HG03159 (cell line): ENCODE results near the gene HNRNPUL1.

Source experiments
- ATAC-seq: cut with Tn5 transposase; IDR thresholded peaks from one replicate; pipeline ENCODE4 v1.9.1; 2021; ENCODE audit warnings: mild to moderate bottlenecking, moderate library complexity; ENCODE audit not compliant: unreplicated experiment

HNRNPUL1 gene

DNA sequence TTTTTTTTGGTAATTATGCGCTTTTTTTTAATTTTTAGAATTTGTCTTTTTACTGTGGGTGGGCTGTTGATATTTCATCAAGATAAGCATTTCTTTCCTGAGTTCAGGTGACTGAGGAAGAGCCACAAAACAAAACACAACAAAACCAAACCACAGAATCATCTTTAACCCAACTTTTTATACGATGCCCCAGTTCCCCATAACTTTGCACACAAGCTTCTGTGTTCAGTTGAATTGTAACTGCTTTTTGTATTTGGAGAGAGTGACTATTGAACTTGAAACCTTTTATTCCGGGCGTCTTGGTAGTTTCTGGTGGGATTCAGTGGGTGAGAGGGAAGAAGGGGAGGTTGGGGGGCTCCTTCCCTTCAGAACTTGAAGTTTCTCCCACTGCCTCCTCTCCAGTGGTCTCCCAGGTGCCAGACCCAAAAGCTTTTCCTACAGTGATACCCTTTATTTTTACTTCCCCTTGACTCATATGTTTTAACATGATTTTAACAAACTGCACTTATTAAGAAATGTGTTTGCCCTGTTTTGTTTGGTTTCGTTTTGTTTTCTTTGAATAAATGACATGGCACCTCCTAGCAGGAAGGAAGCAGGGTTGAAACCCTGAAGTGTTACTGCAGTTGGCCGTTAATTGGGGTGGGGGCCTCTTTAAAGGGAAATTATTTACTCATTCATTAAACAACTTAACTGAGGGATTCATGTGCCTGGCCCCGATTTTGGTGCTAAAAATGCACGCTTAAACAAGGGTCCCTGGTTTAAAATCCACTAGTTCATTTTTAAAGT lies 43.1 kb downstream of the HNRNPUL1 start:
- ATAC-seq: no peak

DNA sequence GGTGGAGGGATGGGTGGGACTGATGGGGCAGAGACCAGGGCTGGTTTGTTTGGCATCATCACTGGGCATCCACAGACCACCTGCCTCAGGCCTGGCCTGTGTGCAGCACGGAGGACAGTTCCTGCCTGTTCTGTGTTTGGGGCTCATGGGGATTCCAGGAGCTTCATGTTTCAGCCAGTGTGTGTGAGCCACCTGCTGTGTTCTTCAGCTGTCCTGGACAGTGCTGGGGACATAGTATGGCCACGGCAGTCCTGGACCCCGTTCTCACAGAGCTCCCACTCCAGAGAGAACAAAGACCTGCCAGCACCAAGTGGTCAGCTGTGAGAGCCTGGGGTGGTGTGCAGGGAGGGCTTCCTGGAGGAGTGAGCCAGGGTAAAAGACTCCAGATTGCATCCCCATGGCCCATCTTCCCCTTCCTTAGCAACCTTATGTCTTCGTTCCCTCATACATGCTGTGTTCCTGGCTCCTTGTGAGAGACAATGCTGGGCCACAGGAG lies 43.8 kb downstream of the HNRNPUL1 start:
- ATAC-seq: no peak

DNA sequence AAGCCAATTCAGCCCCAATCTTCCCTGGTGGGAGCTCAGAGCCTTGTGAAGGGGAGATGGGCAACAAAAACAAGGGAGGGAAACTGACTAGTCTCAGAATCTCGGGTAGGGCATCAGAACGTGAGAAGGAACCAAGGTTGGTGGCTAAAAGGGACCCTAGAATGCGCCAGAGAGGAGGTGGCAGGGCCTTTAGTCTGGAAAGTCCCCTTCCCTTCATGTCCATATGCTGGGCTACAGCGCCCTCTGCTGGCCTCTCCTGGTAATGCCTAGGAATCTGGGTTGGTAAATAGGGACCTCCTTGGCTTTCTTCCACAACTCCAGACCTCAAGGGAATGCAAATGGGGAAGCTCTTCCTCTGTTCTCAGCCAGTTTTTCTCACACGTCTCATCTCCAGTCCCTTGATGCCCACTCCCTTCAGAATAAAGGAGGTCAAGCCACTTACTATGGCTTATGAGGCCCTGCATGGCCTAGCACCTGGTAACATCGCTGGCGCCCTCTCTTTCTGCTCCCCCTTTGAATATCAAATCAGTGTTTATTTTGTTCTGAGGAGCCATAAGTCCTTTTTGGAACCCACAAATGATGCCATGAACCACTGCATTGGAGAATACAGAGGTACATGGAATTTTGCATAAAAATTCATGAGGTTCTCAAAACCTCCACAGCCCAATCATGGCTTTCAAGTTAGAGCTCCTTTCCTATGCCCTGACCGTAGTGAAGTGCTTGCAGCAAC lies 44.4 kb downstream of the HNRNPUL1 start:
- no peak for ATAC-seq

DNA sequence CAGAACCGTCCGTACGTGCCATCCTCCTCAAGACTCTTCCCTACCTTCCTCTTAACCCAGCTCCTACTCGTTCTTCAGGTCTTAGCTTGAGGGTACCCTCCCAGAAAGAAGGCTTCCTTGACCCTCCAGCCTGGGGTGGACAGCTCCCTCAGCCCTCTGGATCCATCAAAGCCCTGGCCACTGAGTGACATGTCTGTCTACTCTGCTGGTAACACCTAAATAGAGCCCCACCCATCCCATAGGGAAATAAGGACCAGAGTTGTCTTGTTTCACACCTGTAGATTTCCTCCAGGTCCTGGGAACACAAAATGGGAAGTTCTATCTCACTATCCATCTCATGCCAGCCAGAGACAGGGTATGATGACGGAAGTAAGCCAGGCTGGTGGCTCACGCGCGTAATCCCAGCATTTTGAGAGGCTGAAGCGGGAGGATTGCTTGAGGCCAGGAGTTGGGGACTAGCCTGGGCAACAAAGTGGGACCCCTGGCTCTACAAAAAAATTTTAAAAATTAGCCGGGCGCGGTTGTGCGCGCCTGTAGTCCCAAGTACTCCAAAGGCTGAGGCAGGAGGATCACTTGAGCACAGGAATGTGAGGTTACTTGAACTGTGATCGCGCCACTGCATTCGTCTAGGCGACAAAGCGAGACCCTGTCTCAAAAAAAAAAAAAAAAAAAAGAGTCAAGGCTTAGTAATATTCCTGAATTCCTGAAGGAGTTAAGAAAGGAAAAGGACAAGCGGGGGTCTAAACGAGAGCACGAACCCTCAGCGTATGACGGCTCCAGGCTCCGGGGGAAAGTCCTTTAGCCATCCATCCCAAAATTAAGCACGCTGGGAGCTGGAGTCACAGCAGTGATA lies 45.2 kb downstream of the HNRNPUL1 start:
- no peak for ATAC-seq

GRCh38 chr19:41310033-41310831 lies 46.1 kb downstream of the HNRNPUL1 start, which contains the start of gene CCDC97:
TSS of gene CCDC97 (plus strand) at chr19:41310172. CDS start at chr19:41310311, 139 bp downstream.
- ATAC-seq: peak; percentile 70

- no peak for ATAC-seq
Observed at GRCh38 chr19:41311072-41311471, 46.9 kb downstream of the HNRNPUL1 start.

GRCh38 chr19:41311613-41312012 lies 47.4 kb downstream of the HNRNPUL1 start:
- ATAC-seq: no peak

DNA sequence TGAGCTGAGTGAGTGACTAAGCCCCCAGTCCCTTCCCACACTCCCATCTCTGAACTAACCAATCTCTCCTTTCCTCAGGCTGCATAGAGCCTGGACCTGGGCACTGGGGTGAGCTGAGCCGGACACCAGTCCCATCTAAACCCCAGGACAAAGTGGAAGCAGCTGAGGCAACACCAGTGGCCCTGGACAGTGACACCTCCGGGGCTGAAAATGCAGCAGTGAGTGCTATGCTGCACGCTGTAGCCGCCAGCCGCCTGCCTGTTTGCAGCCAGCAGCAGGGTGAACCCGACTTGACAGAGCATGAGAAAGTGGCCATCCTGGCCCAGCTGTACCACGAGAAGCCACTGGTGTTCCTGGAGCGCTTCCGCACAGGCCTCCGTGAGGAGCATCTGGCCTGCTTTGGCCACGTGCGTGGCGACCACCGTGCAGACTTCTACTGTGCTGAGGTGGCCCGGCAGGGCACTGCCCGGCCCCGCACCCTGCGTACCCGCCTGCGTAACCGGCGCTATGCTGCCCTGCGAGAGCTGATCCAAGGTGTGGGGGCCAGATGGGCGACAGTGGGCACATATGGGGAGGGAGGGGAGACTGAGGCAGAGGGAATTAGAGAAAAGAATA lies 52.2 kb downstream of the HNRNPUL1 start:
- ATAC-seq: no peak

DNA sequence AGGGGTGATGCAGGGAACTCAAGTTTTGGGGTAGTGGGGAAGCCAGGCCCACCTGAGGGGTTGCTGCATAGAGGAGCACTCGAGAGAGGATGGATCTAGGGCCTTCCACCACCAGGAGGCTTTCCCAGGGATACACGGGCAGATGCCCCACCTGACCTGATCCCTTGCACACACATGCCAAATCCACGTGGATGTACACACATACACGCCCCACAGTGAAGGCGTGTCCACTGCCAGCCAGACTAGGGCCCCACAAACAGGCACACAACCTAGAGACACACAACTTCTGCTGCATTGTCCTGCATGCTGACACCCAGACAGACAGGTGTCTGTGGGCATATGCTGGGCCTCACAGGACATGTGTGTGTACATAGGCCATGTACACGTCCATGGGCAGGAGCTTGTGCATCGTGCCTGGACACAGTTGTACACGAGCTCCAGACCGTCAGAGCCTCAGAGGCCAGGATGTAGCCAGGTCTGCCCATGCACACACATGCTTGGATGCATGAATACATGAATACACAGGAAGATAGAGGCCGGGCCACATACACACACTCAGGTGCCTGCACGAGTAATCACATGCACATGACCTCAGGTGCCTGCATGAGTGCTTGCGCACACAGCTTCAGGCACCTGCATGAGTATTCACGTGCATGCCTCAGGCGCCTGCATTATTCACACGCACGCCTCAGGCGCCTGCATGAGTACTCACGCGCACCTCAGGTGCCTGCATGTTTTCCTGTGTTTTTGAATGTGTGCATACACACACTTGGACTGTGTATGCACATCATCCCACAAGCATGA lies 54.7 kb downstream of the HNRNPUL1 start:
- no peak for ATAC-seq

DNA sequence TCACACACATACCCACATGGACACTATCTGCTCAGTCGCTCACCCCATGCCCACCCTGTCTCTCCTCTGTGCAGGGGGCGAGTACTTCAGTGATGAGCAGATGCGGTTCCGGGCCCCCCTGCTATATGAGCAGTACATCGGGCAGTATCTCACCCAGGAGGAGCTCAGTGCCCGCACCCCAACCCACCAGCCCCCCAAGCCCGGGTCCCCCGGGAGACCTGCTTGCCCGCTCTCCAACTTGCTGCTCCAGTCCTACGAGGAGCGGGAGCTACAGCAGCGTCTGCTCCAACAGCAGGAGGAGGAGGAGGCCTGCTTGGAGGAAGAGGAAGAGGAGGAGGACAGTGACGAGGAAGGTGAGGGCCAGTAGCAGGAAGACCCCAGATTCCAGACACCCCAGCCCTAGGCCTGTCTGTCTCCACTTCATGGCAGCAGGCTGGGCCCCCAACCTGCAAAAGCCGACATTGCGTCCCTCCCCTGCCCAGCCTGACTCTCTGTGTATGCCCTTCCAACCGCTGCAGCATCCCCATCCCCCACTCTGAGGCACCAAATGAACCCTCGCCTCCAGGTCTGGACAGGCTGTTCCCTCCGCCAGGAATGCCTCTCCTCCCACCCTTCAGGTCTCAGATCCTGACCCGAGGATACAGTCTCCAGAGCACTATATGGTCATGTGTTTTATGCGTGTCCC lies 55.5 kb downstream of the HNRNPUL1 start:
- no peak for ATAC-seq

- no peak for ATAC-seq
Observed at GRCh38 chr19:41320185-41320518, 56.0 kb downstream of the HNRNPUL1 start.

- ATAC-seq: no peak
Observed at GRCh38 chr19:41320568-41320967, 56.4 kb downstream of the HNRNPUL1 start.

DNA sequence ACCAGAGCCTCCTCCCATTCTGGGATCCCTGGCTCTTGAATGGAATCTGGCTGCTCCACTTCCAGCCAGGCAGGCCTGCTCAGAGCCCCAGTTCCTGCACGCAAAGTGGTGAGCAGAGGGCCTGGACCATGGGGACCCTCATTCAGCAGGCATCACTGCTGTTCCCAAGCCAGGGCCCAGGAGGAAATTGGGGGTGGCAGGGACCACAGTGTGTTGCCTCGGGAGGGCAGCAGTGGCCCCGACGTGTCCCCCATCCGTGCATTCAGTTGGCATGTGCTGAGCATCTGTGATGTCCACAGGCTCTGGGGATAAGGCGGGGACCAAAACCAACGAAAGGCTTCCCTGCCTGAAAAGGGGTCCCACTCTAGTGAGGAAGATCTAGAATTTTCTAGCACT lies 57.0 kb downstream of the HNRNPUL1 start:
- ATAC-seq: no peak

DNA sequence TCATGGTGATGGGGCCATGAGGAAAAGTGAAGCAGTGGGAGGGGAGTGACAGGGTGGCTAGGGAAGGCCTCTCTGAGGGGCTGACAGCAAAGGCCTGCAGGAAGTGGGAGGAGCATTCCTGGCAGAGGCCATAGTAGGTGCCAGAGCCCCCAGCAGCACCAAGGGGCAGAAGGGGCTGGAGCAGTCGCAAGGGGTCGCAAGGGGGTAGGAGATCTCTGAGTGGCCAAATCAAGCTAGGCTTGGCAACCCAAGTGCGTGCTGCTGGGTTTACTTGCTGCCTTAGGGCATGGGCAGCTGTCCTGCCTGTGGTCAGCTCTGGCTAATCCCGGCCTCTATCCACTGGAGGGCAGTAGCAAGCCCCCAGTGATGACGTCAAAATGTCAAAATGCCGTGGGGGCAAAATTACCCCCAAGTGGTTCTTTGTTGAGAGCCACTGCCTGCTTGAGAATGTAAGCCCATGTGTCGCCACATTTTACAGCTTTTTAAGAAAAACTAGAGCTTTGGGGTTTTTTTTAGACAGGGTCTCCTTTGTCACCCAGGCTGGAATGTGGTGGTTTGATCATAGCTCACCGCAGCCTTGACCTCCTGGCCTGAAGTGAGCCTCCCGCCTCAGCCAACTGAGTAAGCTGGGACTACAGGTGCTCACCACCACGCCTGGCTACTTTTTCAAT lies 57.6 kb downstream of the HNRNPUL1 start:
- ATAC-seq: no peak

- ATAC-seq: no peak
Observed at GRCh38 chr19:41322451-41322850, 58.3 kb downstream of the HNRNPUL1 start.

- no peak for ATAC-seq
Observed at GRCh38 chr19:41323023-41323422, 58.9 kb downstream of the HNRNPUL1 start.

GRCh38 chr19:41323430-41324125 lies 59.4 kb downstream of the HNRNPUL1 start:
- ATAC-seq: no peak
